Measurements from ENCODE around the gene AGO1. TPM values are rescaled to one million over a fixed set of nuclear protein-coding genes. Genes with fewer than 3 reads are reported as not detected.

The AGO1 gene
- polyA plus RNA-seq, 1 experiment: 14.8 TPM

DNA sequence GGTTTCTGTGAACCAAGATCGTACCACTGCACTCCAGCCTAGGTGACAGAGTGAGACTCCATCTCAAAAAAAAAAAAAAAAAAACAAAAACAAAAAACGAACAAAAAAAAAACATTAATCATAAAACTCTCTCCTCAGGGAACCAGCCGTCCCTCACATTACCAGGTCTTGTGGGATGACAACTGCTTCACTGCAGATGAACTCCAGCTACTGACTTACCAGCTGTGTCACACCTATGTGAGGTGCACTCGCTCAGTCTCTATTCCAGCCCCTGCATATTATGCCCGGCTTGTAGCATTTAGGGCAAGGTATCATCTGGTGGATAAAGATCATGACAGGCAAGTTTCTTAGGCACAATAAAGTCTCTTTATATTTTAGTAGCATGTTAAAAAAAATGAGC lies 32.3 kb upstream of the AGO1 start:
- POLR2A ChIA-PET: no interaction called here
- H3K27me3 ChIP-seq (ENCODE audit: control insufficient read depth, insufficient read depth, low read length): no peaks in the 10 kb centered on the region
- no peaks in the 10 kb centered on the region for H3K9me3 ChIP-seq (ENCODE audit: control insufficient read depth, insufficient read depth, low read length)
- DNase-seq (ENCODE audit: low read depth, low spot score): no peak
- no peak overlapping the region for H3K4me3 ChIP-seq (ENCODE audit: low read depth, low read length)
- H3K27ac ChIP-seq (ENCODE audit: low read depth, low read length): no peak overlapping the region
- TF ChIP-seq, protein P1, sequence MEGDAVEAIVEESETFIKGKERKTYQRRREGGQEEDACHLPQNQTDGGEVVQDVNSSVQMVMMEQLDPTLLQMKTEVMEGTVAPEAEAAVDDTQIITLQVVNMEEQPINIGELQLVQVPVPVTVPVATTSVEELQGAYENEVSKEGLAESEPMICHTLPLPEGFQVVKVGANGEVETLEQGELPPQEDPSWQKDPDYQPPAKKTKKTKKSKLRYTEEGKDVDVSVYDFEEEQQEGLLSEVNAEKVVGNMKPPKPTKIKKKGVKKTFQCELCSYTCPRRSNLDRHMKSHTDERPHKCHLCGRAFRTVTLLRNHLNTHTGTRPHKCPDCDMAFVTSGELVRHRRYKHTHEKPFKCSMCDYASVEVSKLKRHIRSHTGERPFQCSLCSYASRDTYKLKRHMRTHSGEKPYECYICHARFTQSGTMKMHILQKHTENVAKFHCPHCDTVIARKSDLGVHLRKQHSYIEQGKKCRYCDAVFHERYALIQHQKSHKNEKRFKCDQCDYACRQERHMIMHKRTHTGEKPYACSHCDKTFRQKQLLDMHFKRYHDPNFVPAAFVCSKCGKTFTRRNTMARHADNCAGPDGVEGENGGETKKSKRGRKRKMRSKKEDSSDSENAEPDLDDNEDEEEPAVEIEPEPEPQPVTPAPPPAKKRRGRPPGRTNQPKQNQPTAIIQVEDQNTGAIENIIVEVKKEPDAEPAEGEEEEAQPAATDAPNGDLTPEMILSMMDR (IDR thresholded peaks at IDR 0.05; ENCODE audit: low read depth, low read length): no peak
- CTCF ChIA-PET: no interaction called here

DNA sequence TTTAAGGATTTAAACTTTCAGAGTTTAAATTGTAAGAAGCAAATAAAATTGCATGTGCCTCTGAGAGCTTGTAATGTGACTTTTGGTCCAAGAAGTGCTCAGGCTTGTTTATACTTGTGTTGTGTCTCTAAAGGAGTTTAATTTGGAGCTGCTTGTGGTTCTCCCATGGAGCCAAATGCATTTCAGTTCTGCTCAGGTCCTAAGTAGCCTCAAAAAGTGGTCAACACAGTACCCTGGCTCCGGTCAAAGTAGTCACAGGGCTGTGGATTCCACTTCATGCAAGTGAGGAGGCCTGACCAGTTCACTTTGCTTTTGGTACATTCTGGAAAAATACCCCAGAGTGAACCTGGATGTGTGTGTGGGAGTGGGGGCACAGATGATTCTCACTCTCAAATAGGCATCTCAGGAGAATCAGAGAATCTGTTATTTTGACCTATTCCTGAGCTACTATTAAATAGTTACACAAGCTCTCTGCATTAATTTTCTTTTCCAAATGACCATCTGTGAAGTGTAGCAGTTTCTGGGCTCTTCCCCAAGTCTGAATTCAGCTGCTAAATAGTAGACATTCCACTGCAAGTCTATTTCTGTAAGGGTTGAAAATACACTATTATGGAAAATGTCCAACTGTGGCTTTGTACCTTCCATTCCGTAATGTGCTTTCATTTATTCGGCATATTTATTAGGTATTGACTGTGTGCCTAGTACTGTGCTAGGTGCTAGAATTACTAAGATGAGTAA lies 31.7 kb upstream of the AGO1 start:
- no peak overlapping the region for H3K4me3 ChIP-seq (ENCODE audit: low read depth, low read length)
- TF ChIP-seq, protein P1 (IDR thresholded peaks at IDR 0.05; ENCODE audit: low read depth, low read length): no peak
- H3K27ac ChIP-seq (ENCODE audit: low read depth, low read length): no peak overlapping the region
- ChIA-PET CTCF (interaction anchor here (0.5 to 2.2 kb wide), 2 partner anchors 22 to 31 kb away, joined by 6 to 13 read pairs; partner anchors contain the start of gene AGO1), POLR2A (interaction anchor here (0.9 kb wide), 1 partner anchor 82 kb away, joined by 4 read pairs; the partner anchor contains the start of gene CLSPN)
- H3K9me3 ChIP-seq (ENCODE audit: control insufficient read depth, insufficient read depth, low read length): no peaks in the 10 kb centered on the region
- no peaks in the 10 kb centered on the region for H3K27me3 ChIP-seq (ENCODE audit: control insufficient read depth, insufficient read depth, low read length)
- DNase-seq (ENCODE audit: low read depth, low spot score): peak; percentile 27

DNA sequence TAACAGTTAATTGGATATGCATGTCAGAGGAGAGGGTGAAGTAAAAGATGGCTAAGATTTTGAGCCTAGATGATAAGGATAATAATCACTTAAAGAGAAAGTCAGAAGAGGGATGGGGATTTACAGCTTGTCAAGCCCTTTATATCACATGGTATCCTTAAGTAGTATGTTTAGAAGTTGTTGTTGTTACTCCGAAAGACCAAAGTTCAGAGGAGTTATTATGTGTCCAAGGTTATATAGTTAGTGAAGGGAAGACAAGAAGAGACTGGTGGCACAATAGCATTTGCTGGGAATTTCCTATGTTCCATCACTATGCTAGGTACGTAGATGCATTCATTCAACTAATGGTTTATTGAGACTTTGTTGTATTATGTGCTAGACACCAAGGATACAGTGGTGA lies 30.8 kb upstream of the AGO1 start:
- TF ChIP-seq, protein P1 (IDR thresholded peaks at IDR 0.05; ENCODE audit: low read depth, low read length): no peak
- no peak for DNase-seq (ENCODE audit: low read depth, low spot score)
- no peaks in the 10 kb centered on the region for H3K9me3 ChIP-seq (ENCODE audit: control insufficient read depth, insufficient read depth, low read length)
- ChIA-PET POLR2A (no interaction called here), CTCF (interaction anchor here (2.2 kb wide), 1 partner anchor 31 kb away, joined by 13 read pairs; the partner anchor contains the start of gene AGO1)
- H3K27ac ChIP-seq (ENCODE audit: low read depth, low read length): no peak overlapping the region
- H3K27me3 ChIP-seq (ENCODE audit: control insufficient read depth, insufficient read depth, low read length): no peaks in the 10 kb centered on the region
- H3K4me3 ChIP-seq (ENCODE audit: low read depth, low read length): no peak overlapping the region

- CTCF ChIA-PET: interaction anchor here (0.8 kb wide), 1 partner anchor 28 kb away, joined by 5 read pairs; the partner anchor contains the start of gene AGO1
- Histone ChIP-seq H3K9me3 (ENCODE audit: control insufficient read depth, insufficient read depth, low read length) (no peaks in the 10 kb centered on the region), H3K27me3 (ENCODE audit: control insufficient read depth, insufficient read depth, low read length) (no peaks in the 10 kb centered on the region), H3K4me3 (ENCODE audit: low read depth, low read length) (no peak overlapping the region), H3K27ac (ENCODE audit: low read depth, low read length) (no peak overlapping the region)
- POLR2A ChIA-PET: no interaction called here
- TF ChIP-seq, protein P1 (IDR thresholded peaks at IDR 0.05; ENCODE audit: low read depth, low read length): no peak
- DNase-seq (ENCODE audit: low read depth, low spot score): no peak
Observed at GRCh38 chr1:35854989-35855700, 27.9 kb upstream of the AGO1 start.

DNA sequence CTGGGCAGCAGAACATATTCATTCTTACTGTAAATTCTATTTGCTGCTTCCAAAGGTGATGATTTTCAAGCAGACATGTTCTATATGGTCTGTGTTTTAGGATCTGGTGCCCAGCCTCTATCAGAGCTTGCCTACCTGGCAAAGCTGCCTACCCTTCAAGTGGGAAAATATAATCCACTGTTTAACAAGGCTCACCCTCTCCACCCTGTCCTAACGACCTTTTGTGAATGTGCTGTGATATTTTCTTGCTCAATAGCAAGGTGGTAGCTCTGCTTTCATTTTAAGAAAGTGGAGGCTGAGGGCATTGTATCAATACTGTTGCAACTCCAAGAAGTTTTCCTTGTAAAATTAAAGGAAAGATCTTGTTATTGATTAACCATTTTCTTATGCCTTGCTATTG lies 26.0 kb upstream of the AGO1 start:
- ChIA-PET POLR2A (no interaction called here), CTCF (interaction anchor here (0.6 kb wide), 1 partner anchor 294 kb away, joined by 3 read pairs; no protein-coding TSS in a partner anchor)
- no peak overlapping the region for H3K27ac ChIP-seq (ENCODE audit: low read depth, low read length)

More for the DNA sequence above, 26.0 kb upstream of the AGO1 start:
- no peak overlapping the region for H3K4me3 ChIP-seq (ENCODE audit: low read depth, low read length)
- H3K9me3 ChIP-seq (ENCODE audit: control insufficient read depth, insufficient read depth, low read length): no peaks in the 10 kb centered on the region
- H3K27me3 ChIP-seq (ENCODE audit: control insufficient read depth, insufficient read depth, low read length): no peaks in the 10 kb centered on the region
- TF ChIP-seq, protein P1 (IDR thresholded peaks at IDR 0.05; ENCODE audit: low read depth, low read length): no peak
- no peak for DNase-seq (ENCODE audit: low read depth, low spot score)

Data from AG04450 (cell line).